Mesenchymal stem cell (in vitro differentiated cells and primary cell): ENCODE measurements around the gene NRXN3.

Experiments used
- DNase-seq: peaks from one replicate; pipeline ENCODE4 v3.0.0-alpha.2; 2013
- H2AFZ ChIP-seq: one replicate; pipeline ENCODE4 v1.6.1; 2013; ENCODE audit warnings: low read depth, mild to moderate bottlenecking, control low read depth, inconsistent platforms, low read length, moderate library complexity
- H2AK5ac ChIP-seq: 2 replicates; pipeline ENCODE4 v1.6.1; 2013; ENCODE audit warnings: low read length, moderate library complexity, mild to moderate bottlenecking, inconsistent platforms; ENCODE audit not compliant: severe bottlenecking
- H2BK120ac ChIP-seq: one replicate; pipeline ENCODE4 v1.6.1; 2013; ENCODE audit warnings: low read depth, mild to moderate bottlenecking, inconsistent platforms, low read length, moderate library complexity
- H2BK12ac ChIP-seq, 2 experiments: one replicate each; pipeline ENCODE4 v1.6.1; 2013; ENCODE audit warnings: inconsistent platforms in 2 of 2, low read length in 2 of 2, mild to moderate bottlenecking in 2 of 2, moderate library complexity in 2 of 2, control low read depth in 1 of 2
- H2BK15ac ChIP-seq: one replicate; pipeline ENCODE4 v1.6.1; 2013; ENCODE audit warnings: mild to moderate bottlenecking, low read depth, inconsistent platforms; ENCODE audit not compliant: poor library complexity, severe bottlenecking
- H2BK5ac ChIP-seq: 2 replicates; pipeline ENCODE4 v1.6.1; 2013; ENCODE audit warnings: low read depth, mild to moderate bottlenecking, low read length, control low read depth, inconsistent platforms; ENCODE audit not compliant: poor library complexity, severe bottlenecking
- H3K14ac ChIP-seq, 2 experiments: one replicate each; pipeline ENCODE4 v1.6.1; 2013; ENCODE audit warnings: inconsistent platforms in 2 of 2, low read length in 2 of 2, control low read depth in 1 of 2, mild to moderate bottlenecking in 1 of 2, moderate library complexity in 1 of 2
- H3K18ac ChIP-seq, 2 experiments: one replicate each; pipeline ENCODE4 v1.6.1; 2013; ENCODE audit warnings: inconsistent platforms in 2 of 2, low read length in 2 of 2, control low read depth in 1 of 2, low read depth in 1 of 2, mild to moderate bottlenecking in 1 of 2
- H3K23ac ChIP-seq, 2 experiments: one replicate each; pipeline ENCODE4 v1.6.1; 2013; ENCODE audit warnings: inconsistent platforms in 2 of 2, low read length in 2 of 2, mild to moderate bottlenecking in 2 of 2, moderate library complexity in 2 of 2, control low read depth in 1 of 2
- H3K27ac ChIP-seq: 2 replicates; pipeline ENCODE4 v1.5.1; 2013; ENCODE audit warnings: mild to moderate bottlenecking, moderate library complexity, low read length, control low read depth, inconsistent platforms; ENCODE audit not compliant: poor library complexity, severe bottlenecking
- H3K27me3 ChIP-seq, 2 experiments: 2 replicates each; pipeline versions ENCODE4 v1.6.1 to v1.7.0; 2013; ENCODE audit warnings: low read length in 2 of 2, mild to moderate bottlenecking in 2 of 2, moderate library complexity in 2 of 2, control low read depth in 1 of 2, inconsistent platforms in 1 of 2; ENCODE audit not compliant: control insufficient read depth in 1 of 2, insufficient read depth in 1 of 2
- H3K36me3 ChIP-seq, 2 experiments: 2 replicates each; pipeline versions ENCODE4 v1.6.1 to v1.7.0; 2013; ENCODE audit warnings: low read length in 2 of 2, control low read depth in 1 of 2, inconsistent platforms in 1 of 2, low read depth in 1 of 2, mild to moderate bottlenecking in 1 of 2; ENCODE audit not compliant: insufficient read depth in 2 of 2, control insufficient read depth in 1 of 2
- H3K4ac ChIP-seq, 2 experiments: one replicate each; pipeline ENCODE4 v1.6.1; 2013; ENCODE audit warnings: inconsistent platforms in 2 of 2, low read length in 2 of 2, mild to moderate bottlenecking in 2 of 2, moderate library complexity in 2 of 2, control low read depth in 1 of 2, low read depth in 1 of 2
- H3K4me1 ChIP-seq: 2 replicates; pipeline ENCODE4 v1.6.1; 2013; ENCODE audit warnings: low read depth, low read length, control low read depth; ENCODE audit not compliant: control insufficient read depth, insufficient read depth
- H3K4me2 ChIP-seq: 2 replicates; pipeline ENCODE4 v1.6.1; 2013; ENCODE audit warnings: low read length, mild to moderate bottlenecking, inconsistent platforms; ENCODE audit not compliant: poor library complexity, severe bottlenecking
- H3K4me3 ChIP-seq, 2 experiments: 2 replicates each; pipeline versions ENCODE4 v1.5.1 to v1.7.0; 2013; ENCODE audit warnings: low read length in 2 of 2, mild to moderate bottlenecking in 2 of 2, control low read depth in 1 of 2, low read depth in 1 of 2; ENCODE audit not compliant: insufficient read depth in 1 of 2
- H3K79me1 ChIP-seq: replicated peaks from 2 replicates; pipeline ENCODE4 v1.6.1; 2013; ENCODE audit warnings: mild to moderate bottlenecking, control low read depth, low read length, inconsistent platforms; ENCODE audit not compliant: poor library complexity, severe bottlenecking
- H3K9ac ChIP-seq: 2 replicates; pipeline ENCODE4 v1.7.0; 2013; ENCODE audit warnings: mild to moderate bottlenecking, low read length, moderate library complexity
- H3K9me3 ChIP-seq: 2 replicates; pipeline ENCODE4 v1.7.0; 2013; ENCODE audit warnings: mild to moderate bottlenecking, low read length; ENCODE audit not compliant: control insufficient read depth
- H4K8ac ChIP-seq: one replicate; pipeline ENCODE4 v1.6.1; 2013; ENCODE audit warnings: inconsistent platforms, mild to moderate bottlenecking, low read length, moderate library complexity
- H4K91ac ChIP-seq: one replicate; pipeline ENCODE4 v1.6.1; 2013; ENCODE audit warnings: mild to moderate bottlenecking, low read length, inconsistent platforms
- WGBS: methylation state at CpG from one replicate; pipeline ENCODE4 v1.1.7; 2013; ENCODE audit warnings: mixed read lengths; 5-methylcytosine and 5-hydroxymethylcytosine counted together

Gene NRXN3

GRCh38 chr14:78243187-78243586 lies 73.0 kb downstream of the NRXN3 start:
- Histone ChIP-seq H2AFZ (no peak overlapping the region), H3K23ac (no peak overlapping the region), H2BK12ac (no peak overlapping the region), H3K14ac (no peak overlapping the region), H3K4ac (no peak overlapping the region), H3K4me1 (no peaks in the 10 kb centered on the region), H2BK15ac (no peak overlapping the region), H3K79me1 (no peaks in the 10 kb centered on the region), H4K8ac (no peak overlapping the region), H3K27me3 (peaks cover 0 to 28% of the 10 kb centered on the region in 2 experiments), H4K91ac (no peak overlapping the region), H3K36me3 (no peaks in the 10 kb centered on the region), H2BK5ac (no peak overlapping the region), H3K18ac (no peak overlapping the region), H2AK5ac (no peak overlapping the region), H2BK120ac (no peak overlapping the region), H3K4me2 (no peak overlapping the region), H3K27ac (no peak overlapping the region), H3K4me3 (no peak overlapping the region), H3K9me3 (no peaks in the 10 kb centered on the region), H3K9ac (no peak overlapping the region)
- DNase-seq = no peak
- 90% methylated on average over 20 of the region's 20 CpGs for WGBS

DNA sequence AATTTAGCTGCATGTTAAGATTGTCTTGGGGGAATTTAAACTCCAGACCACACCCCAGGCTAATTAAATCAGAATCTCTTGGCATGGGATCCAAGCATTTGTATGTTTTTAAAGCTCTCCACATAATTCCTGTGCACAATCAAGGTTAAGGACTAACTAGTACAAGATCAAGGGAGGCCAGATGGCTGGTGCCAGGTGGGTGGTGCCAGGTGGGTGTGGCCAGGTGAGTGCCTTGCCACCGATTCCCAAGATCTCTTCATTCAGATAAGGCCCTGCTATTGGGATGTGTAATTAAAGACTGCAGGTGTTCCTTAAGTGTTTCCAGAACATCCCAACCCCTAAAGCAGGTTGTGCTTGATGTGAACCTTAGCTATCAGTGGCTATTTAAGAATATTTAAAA lies 75.1 kb downstream of the NRXN3 start:
- DNase-seq = no peak
- Histone ChIP-seq H3K14ac (no peak overlapping the region), H3K4me1 (no peaks in the 10 kb centered on the region), H2AFZ (no peak overlapping the region), H3K9ac (no peak overlapping the region), H3K27me3 (peaks cover 0 to 26% of the 10 kb centered on the region in 2 experiments), H2BK12ac (no peak overlapping the region), H3K18ac (no peak overlapping the region), H3K23ac (no peak overlapping the region), H3K4ac (no peak overlapping the region), H2BK120ac (no peak overlapping the region), H3K4me3 (no peak overlapping the region), H4K91ac (no peak overlapping the region), H4K8ac (no peak overlapping the region), H3K79me1 (no peaks in the 10 kb centered on the region), H3K27ac (no peak overlapping the region), H3K9me3 (no peaks in the 10 kb centered on the region), H3K36me3 (no peaks in the 10 kb centered on the region), H2BK15ac (no peak overlapping the region), H2BK5ac (no peak overlapping the region), H3K4me2 (no peak overlapping the region), H2AK5ac (no peak overlapping the region)
- 60% methylated on average over 1 of the region's 1 CpG for WGBS

- no peak overlapping the region for H3K27ac ChIP-seq
- H2BK120ac ChIP-seq = no peak overlapping the region
- H3K4me2 ChIP-seq = no peak overlapping the region
- H3K18ac ChIP-seq = no peak overlapping the region
- H3K79me1 ChIP-seq = no peaks in the 10 kb centered on the region
- no peak overlapping the region for H3K23ac ChIP-seq
- no peak overlapping the region for H4K8ac ChIP-seq
- no peak overlapping the region for H3K9ac ChIP-seq
- no peaks in the 10 kb centered on the region for H3K9me3 ChIP-seq
- WGBS = 45% methylated on average over 1 of the region's 3 CpGs
- no peak for DNase-seq
- no peaks in the 10 kb centered on the region for H3K4me1 ChIP-seq
- H3K36me3 ChIP-seq = no peaks in the 10 kb centered on the region
- no peak overlapping the region for H2BK5ac ChIP-seq
- H3K4me3 ChIP-seq = no peak overlapping the region
- H2AFZ ChIP-seq = no peak overlapping the region
- H3K4ac ChIP-seq = no peak overlapping the region
- no peak overlapping the region for H2BK15ac ChIP-seq
- H3K14ac ChIP-seq = no peak overlapping the region
- H2AK5ac ChIP-seq = no peak overlapping the region
- H2BK12ac ChIP-seq = no peak overlapping the region
- H4K91ac ChIP-seq = no peak overlapping the region
- peaks cover 0 to 26% of the 10 kb centered on the region in 2 experiments for H3K27me3 ChIP-seq
These were observed 78.4 kb downstream of the NRXN3 start for GRCh38 chr14:78248501-78249090.

DNA sequence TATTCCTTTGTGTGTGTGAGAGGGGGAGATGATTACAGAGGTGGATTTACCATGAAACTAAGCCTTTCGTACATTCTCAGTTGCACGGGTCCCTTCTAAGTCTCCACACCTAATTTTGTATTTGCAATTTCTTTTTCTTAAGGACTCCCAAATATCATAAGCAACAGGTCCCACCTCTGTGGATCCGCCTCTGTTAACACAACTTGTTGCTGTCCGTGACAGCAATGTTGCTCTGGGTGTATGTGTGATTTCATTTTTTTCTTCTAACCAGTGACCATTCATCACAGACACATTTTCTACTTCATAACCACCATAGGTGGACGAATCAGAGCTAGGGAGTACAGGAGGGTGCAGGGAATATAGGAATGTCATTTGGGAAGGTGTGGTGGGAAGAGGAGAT lies 81.1 kb downstream of the NRXN3 start:
- Histone ChIP-seq H3K36me3 (no peaks in the 10 kb centered on the region), H3K4me3 (no peak overlapping the region)
- 48% methylated on average over 2 of the region's 5 CpGs for WGBS

More for the DNA sequence above, 81.1 kb downstream of the NRXN3 start:
- Histone ChIP-seq H4K91ac (no peak overlapping the region), H4K8ac (no peak overlapping the region), H3K23ac (no peak overlapping the region), H2BK15ac (no peak overlapping the region), H3K4ac (no peak overlapping the region), H2BK12ac (no peak overlapping the region), H3K18ac (no peak overlapping the region), H3K9me3 (no peaks in the 10 kb centered on the region), H3K14ac (no peak overlapping the region), H3K9ac (no peak overlapping the region), H2BK120ac (no peak overlapping the region), H2AK5ac (no peak overlapping the region), H3K4me2 (no peak overlapping the region), H3K27me3 (peaks cover 0 to 20% of the 10 kb centered on the region in 2 experiments), H3K79me1 (no peaks in the 10 kb centered on the region), H3K27ac (no peak overlapping the region), H2AFZ (no peak overlapping the region), H2BK5ac (no peak overlapping the region), H3K4me1 (no peaks in the 10 kb centered on the region)
- DNase-seq = no peak
